Tibial nerve (tissue), 4 donors: ENCODE measurements around the gene CTNNA2. TPM values are rescaled to one million over a fixed set of nuclear protein-coding genes. Genes with fewer than 3 reads are reported as not detected.
"Not testable (repeated sequence)": the region's sequence is repeated elsewhere in the genome, so short reads cannot be mapped to it uniquely, and the experiment has no call there.

ENCODE experiments used
- DNase-seq, 2 donors: peaks; one replicate each; pipeline ENCODE4 v3.0.0-alpha.2; 2019; ENCODE audit warnings: low spot score in 2 of 2
- H3K27ac ChIP-seq, 4 donors: fragments of 200-600 bp; sonication (generic) in 3 of 4; one replicate each; pipeline ENCODE4 v1.5.1; 2017 to 2019; ENCODE audit warnings: mild to moderate bottlenecking in 1 of 4
- H3K27me3 ChIP-seq, 2 donors: fragments of 200-600 bp; sonication (generic) in 1 of 2; one replicate each; pipeline versions ENCODE4 v1.5.1 to v1.6.0; 2017 to 2019
- H3K36me3 ChIP-seq, 3 donors: fragments of 200-600 bp; sonication (generic); one replicate each; pipeline ENCODE4 v1.5.1; 2018 to 2019
- H3K4me1 ChIP-seq, 4 donors: fragments of 200-600 bp; sonication (generic) in 3 of 4; one replicate each; pipeline ENCODE4 v1.5.1; 2017 to 2019
- H3K4me3 ChIP-seq, 4 donors: fragments of 200-600 bp; sonication (generic) in 3 of 4; one replicate each; pipeline ENCODE4 v1.5.1; 2017 to 2019; ENCODE audit warnings: mild to moderate bottlenecking in 1 of 4, moderate library complexity in 1 of 4
- H3K9me3 ChIP-seq, 4 donors: fragments of 200-600 bp; sonication (generic) in 3 of 4; one replicate each; pipeline ENCODE4 v1.5.1; 2017 to 2019
- CTCF ChIP-seq, 5 experiments: fragments of 200-600 bp in 3 of 5; fragments of 450-650 bp in 2 of 5; sonication (generic) in 3 of 5; IDR thresholded peaks; one replicate each; pipeline ENCODE4 v1.5.1; 2016 to 2019; ENCODE audit warnings: antibody characterized with exemption in 5 of 5, mild to moderate bottlenecking in 3 of 5, moderate library complexity in 2 of 5
- EP300 ChIP-seq, 2 donors: sonication (generic); formaldehyde crosslinking; IDR thresholded peaks; one replicate each; pipeline ENCODE4 v1.6.1; 2017; ENCODE audit warnings: antibody characterized with exemption in 2 of 2, mild to moderate bottlenecking in 1 of 2
- POLR2A ChIP-seq, 2 donors: fragments of 450-650 bp; IDR thresholded peaks; one replicate each; pipeline ENCODE4 v1.6.1; 2017; ENCODE audit warnings: antibody characterized with exemption in 2 of 2, mild to moderate bottlenecking in 2 of 2, moderate library complexity in 2 of 2
- WGBS, 2 donors: methylation state at CpG; one replicate each; pipeline ENCODE4 v1.1.5; 2018; 5-methylcytosine and 5-hydroxymethylcytosine counted together
- total RNA-seq, 4 donors: library from RNA; depleted of rRNA; stranded (reverse); fragments of >200 nt; gene quantifications; one replicate each; pipeline ENCODE4 v1.1.0, GENCODE V29; 2016

CTNNA2 gene
- total RNA-seq, 4 donors from 2014 or later = 0.39 to 3.3 (median 0.75) TPM

GRCh38 chr2:80135001-80135400 lies 622.1 kb downstream of the CTNNA2 start:
- Histone ChIP-seq H3K9me3 (peaks cover 0 to 9% (median 0%) of the 10 kb centered on the region in 4 donors), H3K4me3 (no peak overlapping the region), H3K36me3 (no peaks in the 10 kb centered on the region), H3K4me1 (no peaks in the 10 kb centered on the region), H3K27me3 (no peaks in the 10 kb centered on the region), H3K27ac (no peak overlapping the region)
- TF ChIP-seq EP300 (IDR thresholded peaks at IDR 0.05) (no peak), POLR2A (IDR thresholded peaks at IDR 0.05) (no peak), CTCF (IDR thresholded peaks at IDR 0.05) (no peak)
- DNase-seq = no peak
- WGBS, 2 donors = 64 to 80% methylated on average over 1 of the region's 1 CpG

DNA sequence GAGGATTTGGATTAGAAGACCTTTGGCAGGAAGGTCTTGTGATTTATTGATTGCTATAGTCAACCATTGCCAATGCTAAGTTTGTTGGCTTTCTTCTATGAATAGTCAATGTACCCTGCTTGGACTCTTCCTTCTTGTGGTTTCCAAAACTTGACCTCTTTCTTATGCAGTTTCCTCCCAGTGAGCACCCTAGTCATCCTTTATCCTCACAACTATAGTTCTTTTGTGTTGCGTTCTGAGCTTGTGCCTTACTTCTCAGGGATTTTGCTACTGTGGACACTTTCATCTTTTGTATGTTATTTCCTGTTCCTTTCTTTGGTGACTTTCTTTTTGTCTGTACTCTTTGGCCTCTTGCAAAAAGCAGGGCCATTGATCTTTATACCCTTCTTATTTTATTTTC lies 623.5 kb downstream of the CTNNA2 start:
- H3K27ac ChIP-seq = no peak overlapping the region
- WGBS, 2 donors = 74 to 85% methylated on average over 1 of the region's 1 CpG
- H3K36me3 ChIP-seq = no peaks in the 10 kb centered on the region
- peaks cover 0 to 9% (median 0%) of the 10 kb centered on the region in 4 donors for H3K9me3 ChIP-seq
- H3K27me3 ChIP-seq = no peaks in the 10 kb centered on the region
- H3K4me3 ChIP-seq = no peak overlapping the region
- no peaks in the 10 kb centered on the region for H3K4me1 ChIP-seq
- DNase-seq = no peak
- TF ChIP-seq POLR2A (IDR thresholded peaks at IDR 0.05) (no peak), CTCF (IDR thresholded peaks at IDR 0.05) (no peak)

GRCh38 chr2:80139001-80139400 lies 626.1 kb downstream of the CTNNA2 start:
- no peak for TF ChIP-seq POLR2A (IDR thresholded peaks at IDR 0.05)
- TF ChIP-seq CTCF (IDR thresholded peaks at IDR 0.05) = no peak
- no peak for TF ChIP-seq EP300 (IDR thresholded peaks at IDR 0.05)
- Histone ChIP-seq H3K27ac (no peak overlapping the region), H3K9me3 (peaks cover 0 to 9% (median 0%) of the 10 kb centered on the region in 4 donors), H3K4me3 (no peak overlapping the region), H3K36me3 (no peaks in the 10 kb centered on the region), H3K4me1 (no peaks in the 10 kb centered on the region), H3K27me3 (no peaks in the 10 kb centered on the region)
- no peak for DNase-seq
- WGBS, 2 donors = 80 to 90% methylated on average over 4 of the region's 4 CpGs

DNA sequence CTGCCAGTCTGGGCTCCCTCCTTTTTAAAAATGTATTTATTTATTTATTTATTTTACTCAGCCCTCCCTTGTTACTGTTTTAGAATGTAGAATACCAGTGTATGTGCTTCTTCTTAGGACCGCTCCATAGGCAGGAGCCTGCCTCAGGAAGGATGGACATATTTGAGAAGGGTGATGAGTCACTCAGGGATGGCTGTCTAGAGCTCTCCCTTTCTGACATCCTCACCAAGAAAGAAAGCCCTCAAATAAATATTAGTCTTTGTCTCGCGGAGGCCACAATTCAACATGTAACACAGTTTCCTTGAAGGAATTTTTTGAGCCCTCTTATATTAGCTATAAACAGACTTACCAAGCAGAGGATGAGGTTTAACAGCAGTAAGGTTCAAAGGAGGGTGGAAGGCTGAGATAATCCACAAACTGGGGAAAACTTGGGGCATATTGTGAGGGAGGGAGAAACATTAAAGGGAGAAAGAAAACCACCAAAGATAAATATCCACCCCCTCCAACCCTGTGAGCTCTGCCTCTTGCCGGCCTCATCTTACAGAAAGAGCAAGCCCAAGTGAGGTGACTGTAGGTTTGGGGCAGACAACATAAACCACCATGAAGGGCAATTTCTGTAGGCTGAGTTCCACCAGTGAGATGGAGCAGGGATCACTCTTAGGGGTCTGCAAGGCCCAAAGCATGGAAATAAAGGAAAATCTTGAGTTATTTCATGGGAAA lies 628.3 kb downstream of the CTNNA2 start:
- no peak for DNase-seq
- H3K9me3 ChIP-seq = peaks cover 0 to 2% (median 0%) of the 10 kb centered on the region in 4 donors
- WGBS, 2 donors = 91 to 95% methylated on average over 4 of the region's 4 CpGs
- no peak overlapping the region for H3K4me3 ChIP-seq
- no peak overlapping the region for H3K27ac ChIP-seq
- no peaks in the 10 kb centered on the region for H3K36me3 ChIP-seq
- no peaks in the 10 kb centered on the region for H3K4me1 ChIP-seq
- TF ChIP-seq CTCF (IDR thresholded peaks at IDR 0.05) (no peak), POLR2A (IDR thresholded peaks at IDR 0.05) (no peak)
- H3K27me3 ChIP-seq = no peaks in the 10 kb centered on the region

DNA sequence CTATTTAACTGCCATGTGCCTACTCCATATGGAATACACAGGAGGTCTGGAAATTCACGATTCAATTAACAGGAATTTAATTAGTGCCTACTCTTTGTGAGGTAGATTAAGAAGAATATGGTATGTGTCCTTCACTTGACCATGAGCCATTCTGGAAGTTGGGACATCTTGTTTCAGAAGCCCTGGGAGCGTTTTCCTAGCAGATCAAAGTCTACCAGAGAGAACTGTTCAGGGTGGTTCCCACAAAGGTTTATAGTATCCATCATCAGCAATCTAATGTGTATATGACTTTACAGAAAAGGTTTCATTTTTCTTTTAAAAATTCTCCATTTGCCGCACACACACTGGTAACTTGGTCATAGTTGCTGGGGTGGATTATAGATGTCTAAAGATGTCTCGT lies 632.6 kb downstream of the CTNNA2 start:
- no peaks in the 10 kb centered on the region for H3K36me3 ChIP-seq
- H3K4me3 ChIP-seq = no peak overlapping the region
- H3K4me1 ChIP-seq = no peaks in the 10 kb centered on the region
- TF ChIP-seq EP300 (IDR thresholded peaks at IDR 0.05) (no peak), POLR2A (IDR thresholded peaks at IDR 0.05) (no peak), CTCF (IDR thresholded peaks at IDR 0.05) (no peak)
- no peak for DNase-seq
- H3K27ac ChIP-seq = no peak overlapping the region
- H3K9me3 ChIP-seq = no peaks in the 10 kb centered on the region
- no peaks in the 10 kb centered on the region for H3K27me3 ChIP-seq
- WGBS, 2 donors = 95 to 97% methylated on average over 4 of the region's 4 CpGs

- 95 to 99% methylated on average over 5 of the region's 5 CpGs for WGBS, 2 donors
Observed at GRCh38 chr2:80146757-80147156, 633.9 kb downstream of the CTNNA2 start.

More at GRCh38 chr2:80146757-80147156, 633.9 kb downstream of the CTNNA2 start:
- not testable (repeated sequence) for H3K9me3 ChIP-seq, H3K4me3 ChIP-seq, H3K36me3 ChIP-seq, H3K27ac ChIP-seq, H3K27me3 ChIP-seq, DNase-seq, H3K4me1 ChIP-seq
